IgD-negative memory B cell (primary cell): ENCODE data around the gene VTCN1. TPM values are rescaled to one million over a fixed set of nuclear protein-coding genes. Genes with fewer than 3 reads are reported as not detected.

ENCODE experiments used
- H3K27ac Mint-ChIP-seq, 3 donors: one replicate each; pipeline ENCODE4 v1.8.0; 2020 to 2022; ENCODE audit warnings: mild to moderate bottlenecking in 3 of 3, mixed read lengths in 3 of 3, moderate library complexity in 1 of 3
- H3K27me3 Mint-ChIP-seq: one replicate; pipeline ENCODE4 v1.8.0; 2021; ENCODE audit warnings: mixed read lengths
- H3K36me3 Mint-ChIP-seq: one replicate; pipeline ENCODE4 v1.8.0; 2020; ENCODE audit warnings: mild to moderate bottlenecking, mixed read lengths
- H3K4me1 Mint-ChIP-seq, 3 donors: one replicate each; pipeline ENCODE4 v1.8.0; 2020 to 2022; ENCODE audit warnings: mixed read lengths in 3 of 3, mild to moderate bottlenecking in 1 of 3
- H3K4me3 Mint-ChIP-seq, 4 donors: one replicate each; pipeline ENCODE4 v1.8.0; 2020 to 2022; ENCODE audit warnings: mild to moderate bottlenecking in 4 of 4, mixed read lengths in 4 of 4, moderate library complexity in 3 of 4
- H3K9me3 Mint-ChIP-seq, 3 donors: one replicate each; pipeline ENCODE4 v1.8.0; 2020 to 2021; ENCODE audit warnings: mixed read lengths in 3 of 3, mild to moderate bottlenecking in 1 of 3
- polyA plus RNA-seq: library from polyadenylated mRNA; unstranded; fragments of 300-500 nt; fragmentation: Illumina TruSeq; gene quantifications from one replicate; pipeline ENCODE4 v1.2.3, GENCODE V29; 2021

The VTCN1 gene
- polyA plus RNA-seq, 1 donor from 2014 or later, result not detected

DNA sequence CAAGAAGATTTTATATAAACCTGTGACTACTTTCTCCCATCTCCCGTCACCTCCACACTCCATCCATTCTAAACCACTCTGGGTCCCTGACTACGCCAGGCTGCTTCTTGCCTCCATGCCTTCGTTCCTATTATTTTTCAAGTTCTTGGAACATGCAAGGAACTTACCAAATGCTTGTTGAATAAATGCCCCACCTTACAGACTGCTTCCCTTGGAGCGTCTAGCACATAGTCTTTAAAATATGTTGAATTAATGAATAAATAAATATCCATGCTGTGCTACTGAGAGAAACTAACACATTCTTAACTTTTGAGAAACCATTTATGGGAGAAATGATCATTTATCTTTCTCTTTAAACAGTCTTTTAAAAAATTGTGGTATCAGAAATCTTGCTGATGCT is 27.6 kb downstream of the VTCN1 start:
- H3K27me3 Mint-ChIP-seq, result peaks cover 11% of the 10 kb centered on the region
- H3K4me3 Mint-ChIP-seq, result no peak overlapping the region
- no peaks in the 10 kb centered on the region for H3K4me1 Mint-ChIP-seq
- peaks cover 4% of the 10 kb centered on the region for H3K36me3 Mint-ChIP-seq
- H3K9me3 Mint-ChIP-seq, result no peaks in the 10 kb centered on the region
- H3K27ac Mint-ChIP-seq, result no peak overlapping the region

DNA sequence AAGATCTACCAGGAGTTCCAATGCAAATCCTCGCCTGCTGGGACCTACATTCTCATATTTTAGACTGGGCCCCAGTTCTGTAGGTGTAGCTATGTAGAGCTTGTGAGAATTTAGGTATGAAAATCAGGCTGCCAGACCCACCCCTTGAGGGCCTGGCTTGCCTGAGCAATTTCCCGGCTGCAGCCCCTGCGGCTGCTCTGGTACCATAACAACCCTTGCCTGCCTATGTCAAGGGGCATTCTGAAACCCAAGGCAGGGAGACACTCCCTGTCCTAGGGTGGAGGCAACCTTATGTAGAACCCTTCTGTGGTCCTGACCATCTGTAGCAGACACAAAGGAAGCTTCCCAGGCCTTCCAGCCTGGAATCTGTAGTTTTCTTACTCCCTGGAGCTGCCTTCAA is 28.4 kb downstream of the VTCN1 start:
- Mint-ChIP-seq H3K27ac (no peak overlapping the region), H3K4me1 (no peaks in the 10 kb centered on the region), H3K36me3 (peaks cover 4% of the 10 kb centered on the region), H3K27me3 (peaks cover 8% of the 10 kb centered on the region), H3K4me3 (no peak overlapping the region), H3K9me3 (no peaks in the 10 kb centered on the region)

DNA sequence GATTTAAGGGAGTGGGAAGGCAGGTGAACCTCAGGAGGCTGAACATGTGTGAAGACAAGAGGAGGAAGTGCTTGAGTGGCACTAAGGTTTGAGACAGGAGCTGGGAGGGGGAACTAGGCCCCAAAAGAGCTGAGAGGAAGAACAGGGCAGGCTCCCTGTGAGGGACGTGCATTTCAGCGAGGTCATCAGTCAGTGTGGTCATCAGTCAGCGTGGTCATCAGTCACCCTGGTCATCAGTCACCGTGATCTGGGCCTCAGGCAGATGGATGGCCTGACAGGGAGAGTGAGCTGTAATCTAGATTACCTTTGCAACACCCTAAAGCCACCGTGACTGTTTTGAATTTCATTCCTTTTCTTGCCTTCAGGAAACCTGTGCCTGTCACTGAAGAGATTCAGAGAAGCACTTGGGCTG is 29.1 kb downstream of the VTCN1 start:
- peaks cover 4% of the 10 kb centered on the region for H3K36me3 Mint-ChIP-seq
- H3K4me3 Mint-ChIP-seq, result no peak overlapping the region
- peak overlapping the region in 1 of 3 donors; percentile 32 for H3K27ac Mint-ChIP-seq
- peaks cover 8% of the 10 kb centered on the region for H3K27me3 Mint-ChIP-seq
- no peaks in the 10 kb centered on the region for H3K9me3 Mint-ChIP-seq
- no peaks in the 10 kb centered on the region for H3K4me1 Mint-ChIP-seq

DNA sequence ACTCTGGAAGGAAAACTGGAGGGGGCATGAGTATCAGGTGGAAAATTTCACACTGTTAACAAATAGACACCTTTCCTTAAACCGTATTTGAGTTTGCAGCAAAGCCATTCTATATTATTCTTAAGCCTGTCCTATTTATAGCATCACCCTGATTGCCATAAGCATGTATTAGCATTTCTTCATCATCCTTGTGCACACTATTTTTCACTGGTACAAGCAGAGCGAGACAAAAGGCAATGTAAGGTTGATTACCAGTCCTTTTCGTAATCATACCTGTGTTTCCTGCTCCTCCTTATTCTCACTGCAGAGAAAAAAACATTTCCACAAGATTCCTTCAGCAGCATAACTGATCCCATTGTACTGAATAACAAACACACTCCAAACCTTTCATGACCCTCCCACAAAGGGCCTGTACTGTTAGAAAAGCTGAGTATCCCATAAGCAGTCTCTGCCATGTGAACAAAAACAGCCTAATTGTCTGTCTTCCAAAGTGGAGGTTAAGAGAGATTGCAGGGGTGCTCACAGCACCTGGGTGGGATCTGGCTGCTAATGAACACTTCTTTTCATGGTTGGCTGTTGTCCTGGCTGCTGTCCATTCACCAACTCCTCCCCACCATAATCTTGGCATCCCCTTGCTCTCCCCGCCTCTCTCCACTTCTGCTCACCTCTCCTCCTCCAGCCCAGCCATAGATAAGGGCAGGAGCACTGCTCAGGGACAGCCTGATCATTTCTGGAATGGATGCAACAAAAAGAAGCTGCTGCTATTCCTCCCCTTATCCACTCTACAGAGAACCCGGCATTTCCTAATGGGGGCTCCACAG is 30.4 kb downstream of the VTCN1 start:
- no peaks in the 10 kb centered on the region for H3K9me3 Mint-ChIP-seq
- H3K4me1 Mint-ChIP-seq, result no peaks in the 10 kb centered on the region
- H3K27ac Mint-ChIP-seq, result peak overlapping the region in 1 of 3 donors; percentile 4
- peaks cover 4% of the 10 kb centered on the region for H3K36me3 Mint-ChIP-seq
- no peaks in the 10 kb centered on the region for H3K27me3 Mint-ChIP-seq
- H3K4me3 Mint-ChIP-seq, result no peak overlapping the region

GRCh38 chr1:117179471-117179870 is 31.3 kb downstream of the VTCN1 start:
- Mint-ChIP-seq H3K36me3 (peaks cover 4% of the 10 kb centered on the region), H3K4me1 (no peaks in the 10 kb centered on the region), H3K9me3 (no peaks in the 10 kb centered on the region), H3K27me3 (no peaks in the 10 kb centered on the region), H3K27ac (no peak overlapping the region), H3K4me3 (no peak overlapping the region)

- no peaks in the 10 kb centered on the region for H3K36me3 Mint-ChIP-seq
- H3K9me3 Mint-ChIP-seq, result no peaks in the 10 kb centered on the region
- no peaks in the 10 kb centered on the region for H3K4me1 Mint-ChIP-seq
- H3K4me3 Mint-ChIP-seq, result no peak overlapping the region
- H3K27ac Mint-ChIP-seq, result no peak overlapping the region
- H3K27me3 Mint-ChIP-seq, result no peaks in the 10 kb centered on the region
Observed at GRCh38 chr1:117178756-117179155, 32.0 kb downstream of the VTCN1 start.

GRCh38 chr1:117177376-117177775 is 33.4 kb downstream of the VTCN1 start:
- no peaks in the 10 kb centered on the region for H3K4me1 Mint-ChIP-seq
- H3K27ac Mint-ChIP-seq, result no peak overlapping the region
- no peak overlapping the region for H3K4me3 Mint-ChIP-seq
- H3K27me3 Mint-ChIP-seq, result no peaks in the 10 kb centered on the region
- H3K36me3 Mint-ChIP-seq, result no peaks in the 10 kb centered on the region
- no peaks in the 10 kb centered on the region for H3K9me3 Mint-ChIP-seq

GRCh38 chr1:117176579-117176978 is 34.1 kb downstream of the VTCN1 start:
- Mint-ChIP-seq H3K36me3 (no peaks in the 10 kb centered on the region), H3K27ac (peak overlapping the region in 1 of 3 donors; percentile 74), H3K9me3 (no peaks in the 10 kb centered on the region), H3K4me3 (no peak overlapping the region), H3K27me3 (no peaks in the 10 kb centered on the region), H3K4me1 (no peaks in the 10 kb centered on the region)

DNA sequence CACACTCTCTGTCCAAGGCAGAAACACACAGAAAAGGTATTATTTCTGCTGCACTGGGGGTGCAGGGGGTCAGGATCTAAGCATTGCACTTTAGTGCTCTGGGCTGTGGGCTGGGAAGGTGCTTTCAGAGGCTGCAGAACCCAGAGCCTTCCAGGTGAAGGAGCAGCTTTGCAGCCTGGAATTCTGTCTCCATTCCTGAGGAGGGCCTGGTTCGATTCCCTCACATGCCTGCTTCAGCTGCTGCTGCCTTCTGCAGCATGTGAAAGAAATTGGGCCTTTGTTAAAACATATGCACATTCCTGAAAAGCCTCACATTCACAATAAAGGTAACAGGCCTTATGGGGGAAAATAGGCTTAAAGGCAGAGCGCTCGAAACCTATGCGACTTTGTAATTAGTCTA is 35.9 kb downstream of the VTCN1 start:
- Mint-ChIP-seq H3K4me1 (no peaks in the 10 kb centered on the region), H3K4me3 (no peak overlapping the region), H3K36me3 (no peaks in the 10 kb centered on the region), H3K9me3 (peaks cover 0 to 3% (median 0%) of the 10 kb centered on the region in 3 donors), H3K27ac (no peak overlapping the region), H3K27me3 (no peaks in the 10 kb centered on the region)

GRCh38 chr1:117173691-117174090 is 37.0 kb downstream of the VTCN1 start:
- peaks cover 0 to 3% (median 0%) of the 10 kb centered on the region in 3 donors for H3K9me3 Mint-ChIP-seq
- no peaks in the 10 kb centered on the region for H3K4me1 Mint-ChIP-seq
- H3K4me3 Mint-ChIP-seq, result no peak overlapping the region
- H3K27me3 Mint-ChIP-seq, result no peaks in the 10 kb centered on the region
- H3K27ac Mint-ChIP-seq, result no peak overlapping the region
- no peaks in the 10 kb centered on the region for H3K36me3 Mint-ChIP-seq

- no peaks in the 10 kb centered on the region for H3K36me3 Mint-ChIP-seq
- peaks cover 0 to under 1% (median 0%) of the 10 kb centered on the region in 3 donors for H3K4me1 Mint-ChIP-seq
- no peaks in the 10 kb centered on the region for H3K27me3 Mint-ChIP-seq
- H3K9me3 Mint-ChIP-seq, result peaks cover 0 to 3% (median 0%) of the 10 kb centered on the region in 3 donors
- no peak overlapping the region for H3K4me3 Mint-ChIP-seq
- no peak overlapping the region for H3K27ac Mint-ChIP-seq
Observed at GRCh38 chr1:117173006-117173405, 37.7 kb downstream of the VTCN1 start.

DNA sequence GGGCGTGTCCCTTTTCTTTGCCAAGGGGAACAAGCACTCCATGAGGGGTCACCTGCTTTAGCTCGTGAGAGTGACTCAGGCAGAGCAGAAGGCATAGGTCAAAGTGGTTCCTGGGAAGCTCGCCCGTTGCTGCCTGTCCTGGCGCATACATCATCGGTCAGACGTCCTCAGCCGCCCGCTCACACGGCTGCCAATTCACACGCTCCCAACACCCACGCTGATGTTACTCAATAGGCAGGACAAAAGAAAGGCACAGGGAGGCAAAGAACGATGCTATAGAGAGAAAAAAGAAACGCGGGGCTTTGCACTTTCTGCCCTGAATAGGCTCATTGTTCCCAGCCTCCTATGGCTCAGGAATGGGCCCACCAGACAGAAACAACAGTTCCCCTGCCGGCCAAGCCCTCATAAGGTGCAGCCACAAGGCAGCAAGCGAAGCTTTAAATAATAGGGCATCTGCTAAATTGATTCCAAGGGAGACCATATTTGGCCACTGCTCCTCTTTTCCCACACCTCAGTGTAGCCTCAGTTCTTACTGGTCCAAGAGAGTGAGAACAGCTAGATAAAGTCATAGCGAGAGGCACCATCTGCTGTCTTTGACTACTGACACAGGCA is 38.7 kb downstream of the VTCN1 start:
- H3K27me3 Mint-ChIP-seq, result peaks cover 2% of the 10 kb centered on the region

GRCh38 chr1:117169871-117170596 is 40.7 kb downstream of the VTCN1 start:
- Mint-ChIP-seq H3K9me3 (peaks cover 0 to 3% (median 0%) of the 10 kb centered on the region in 3 donors), H3K27me3 (peaks cover 2% of the 10 kb centered on the region), H3K4me1 (peaks cover 0 to 3% (median 0%) of the 10 kb centered on the region in 3 donors), H3K27ac (no peak overlapping the region), H3K36me3 (no peaks in the 10 kb centered on the region), H3K4me3 (no peak overlapping the region)

More for the DNA sequence above, 38.7 kb downstream of the VTCN1 start:
- no peaks in the 10 kb centered on the region for H3K36me3 Mint-ChIP-seq
- H3K9me3 Mint-ChIP-seq, result peaks cover 0 to 3% (median 0%) of the 10 kb centered on the region in 3 donors
- peaks cover 0 to 3% (median 0%) of the 10 kb centered on the region in 3 donors for H3K4me1 Mint-ChIP-seq
- no peak overlapping the region for H3K4me3 Mint-ChIP-seq
- H3K27ac Mint-ChIP-seq, result peak overlapping the region in 1 of 3 donors; percentile 54

GRCh38 chr1:117167402-117167801 is 43.3 kb downstream of the VTCN1 start:
- Mint-ChIP-seq H3K36me3 (no peaks in the 10 kb centered on the region), H3K4me1 (peaks cover 0 to 3% (median 0%) of the 10 kb centered on the region in 3 donors), H3K4me3 (no peak overlapping the region), H3K27ac (no peak overlapping the region), H3K27me3 (peaks cover 2% of the 10 kb centered on the region), H3K9me3 (peaks cover 0 to 3% (median 0%) of the 10 kb centered on the region in 3 donors)

DNA sequence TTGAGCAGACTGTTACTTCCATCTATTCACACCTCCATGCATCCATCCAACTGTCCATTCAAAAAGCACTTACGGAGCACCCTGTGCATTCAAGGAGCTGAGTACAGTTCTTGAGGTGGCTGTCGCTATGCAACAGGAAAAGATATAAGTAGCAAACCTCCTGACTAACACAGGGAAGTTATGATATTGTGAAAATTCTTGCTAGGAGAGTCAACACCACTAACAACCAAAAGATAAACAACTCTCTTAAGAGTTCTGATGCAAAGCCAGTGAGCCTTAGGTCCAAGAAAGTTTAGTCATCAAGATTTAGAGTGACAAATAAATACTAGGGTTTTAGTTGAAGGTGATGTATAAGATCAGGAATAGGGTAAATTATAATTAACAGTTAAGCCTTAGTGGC is 44.7 kb downstream of the VTCN1 start:
- peaks cover 7% of the 10 kb centered on the region for H3K27me3 Mint-ChIP-seq
- no peaks in the 10 kb centered on the region for H3K36me3 Mint-ChIP-seq
- peaks cover 0 to 3% (median 0%) of the 10 kb centered on the region in 3 donors for H3K4me1 Mint-ChIP-seq
- H3K9me3 Mint-ChIP-seq, result peaks cover 0 to 2% (median 0%) of the 10 kb centered on the region in 3 donors
- H3K27ac Mint-ChIP-seq, result no peak overlapping the region
- no peak overlapping the region for H3K4me3 Mint-ChIP-seq
